Right ventricle myocardium inferior (tissue), 1 donor: ENCODE data around the gene CHCHD6. TPM values are rescaled to one million over a fixed set of nuclear protein-coding genes. Genes with fewer than 3 reads are reported as not detected.

Experiments
- ATAC-seq: fragments of 200-7000 bp; cut with Tn5 transposase; one replicate; pipeline ENCODE4 v1.9.1; 2020; ENCODE audit warnings: mild to moderate bottlenecking, moderate library complexity
- DNase-seq: peaks from one replicate; pipeline ENCODE4 v3.0.0; 2021; ENCODE audit errors: missing footprints
- intact Hi-C: fragments of 100-400 bp; cut with DNase I; formaldehyde crosslinking; loops from one replicate; pipeline ENCODE4 v1.11.0; 2022
- total RNA-seq: library from RNA; stranded (reverse); fragmentation: NEBNext Ultra II Directional; extraction: Animal tissue kit (Norgen Biotek cat#: 25700); gene quantifications from one replicate; pipeline ENCODE4 v1.2.1, GENCODE V29; 2021
- donor health status: DM: no; HTN: yes; CAD: no; lungs with severe emphysema.

Gene CHCHD6
- total RNA-seq, 1 donor from 2014 or later: 11.7 TPM

GRCh38 chr3:126666658-126667528 lies 37.1 kb upstream of the CHCHD6 start:
- no peak for DNase-seq
- ATAC-seq: no peak
- intact Hi-C loops: no loop called here

- ATAC-seq: no peak
- no peak for DNase-seq
- intact Hi-C loops: no loop called here
Measured at GRCh38 chr3:126667631-126668449, 36.2 kb upstream of the CHCHD6 start.

GRCh38 chr3:126668450-126669401 lies 35.3 kb upstream of the CHCHD6 start:
- ATAC-seq: no peak
- no peak for DNase-seq
- intact Hi-C loops: no loop called here

- ATAC-seq: no peak
- intact Hi-C loops: no loop called here
- no peak for DNase-seq
Measured at GRCh38 chr3:126671521-126671920, 32.5 kb upstream of the CHCHD6 start.

- intact Hi-C loops: no loop called here
- ATAC-seq (no peak), DNase-seq (no peak)
Measured at GRCh38 chr3:126672340-126672739, 31.7 kb upstream of the CHCHD6 start.

GRCh38 chr3:126672741-126673140 lies 31.3 kb upstream of the CHCHD6 start:
- DNase-seq: no peak
- no peak for ATAC-seq
- intact Hi-C loops: no loop called here

- intact Hi-C loops: loop anchor here (5.0 kb wide), 1 partner anchor 780 kb away; no protein-coding TSS in a partner anchor
- DNase-seq: no peak
- no peak for ATAC-seq
Measured at GRCh38 chr3:126676919-126677705, 26.9 kb upstream of the CHCHD6 start.

- DNase-seq (no peak), ATAC-seq (no peak)
- intact Hi-C loops: loop anchor here (2.0 to 5.0 kb wide), 3 partner anchors 499 to 867 kb away; no protein-coding TSS in a partner anchor
Measured at GRCh38 chr3:126677862-126678503, 26.1 kb upstream of the CHCHD6 start.

- ATAC-seq: peak; percentile 26
- intact Hi-C loops: loop anchor here (2.0 to 5.0 kb wide), 3 partner anchors 498 to 866 kb away; no protein-coding TSS in a partner anchor
- no peak for DNase-seq
Measured at GRCh38 chr3:126678693-126679317, 25.2 kb upstream of the CHCHD6 start.

GRCh38 chr3:126679318-126679751 lies 24.7 kb upstream of the CHCHD6 start:
- DNase-seq (peak; percentile 93), ATAC-seq (peak; percentile 77)
- intact Hi-C loops: loop anchor here (2.0 to 5.0 kb wide), 3 partner anchors 497 to 865 kb away; no protein-coding TSS in a partner anchor

GRCh38 chr3:126679831-126680666 lies 24.0 kb upstream of the CHCHD6 start:
- intact Hi-C loops: loop anchor here (2.0 to 5.0 kb wide), 5 partner anchors 67 to 865 kb away; partner anchors contain the start of gene PLXNA1
- no peak for ATAC-seq
- DNase-seq: no peak

- DNase-seq (no peak), ATAC-seq (no peak)
- intact Hi-C loops: loop anchor here (5.0 kb wide), 2 partner anchors 67 to 302 kb away; partner anchors contain the start of gene PLXNA1
Measured at GRCh38 chr3:126680667-126681055, 23.4 kb upstream of the CHCHD6 start.

GRCh38 chr3:126682009-126682408 lies 22.0 kb upstream of the CHCHD6 start:
- no peak for DNase-seq
- no peak for ATAC-seq
- intact Hi-C loops: loop anchor here (5.0 kb wide), 2 partner anchors 65 to 300 kb away; partner anchors contain the start of gene PLXNA1

GRCh38 chr3:126683069-126683468 lies 21.0 kb upstream of the CHCHD6 start:
- DNase-seq (no peak), ATAC-seq (no peak)
- intact Hi-C loops: loop anchor here (5.0 kb wide), 2 partner anchors 64 to 299 kb away; partner anchors contain the start of gene PLXNA1

- no peak for DNase-seq
- intact Hi-C loops: loop anchor here (5.0 kb wide), 2 partner anchors 63 to 298 kb away; partner anchors contain the start of gene PLXNA1
- no peak for ATAC-seq
Measured at GRCh38 chr3:126684218-126684751, 19.8 kb upstream of the CHCHD6 start.
